ENCODE data around the gene RAI1.

Gene RAI1

GRCh38 chr17:17714879-17715278 is 33.6 kb downstream of the RAI1 start:
- Histone ChIP-seq H3K4me2 (ENCODE audit: low read length) (no peak overlapping the region), H3K27me3 (ENCODE audit: control insufficient read depth, insufficient read depth, low read length) (no peaks in the 10 kb centered on the region), H3K9ac (no peak overlapping the region), H3K4me3 (ENCODE audit: low read depth, low read length) (no peak overlapping the region), H3K9me3 (ENCODE audit: control insufficient read depth, low read length) (no peaks in the 10 kb centered on the region), H3K27ac (peak overlapping the region; percentile 75), H3K79me2 (peaks cover 87% of the 10 kb centered on the region), H3K4me1 (peaks cover 49% of the 10 kb centered on the region), H3K36me3 (ENCODE audit: control insufficient read depth, insufficient read depth, low read length) (no peaks in the 10 kb centered on the region), H2AFZ (no peak overlapping the region)
- TF ChIP-seq CTCF (IDR thresholded peaks at IDR 0.05) = no peak

- H3K27ac ChIP-seq = no peak overlapping the region
- no peak overlapping the region for H2AFZ ChIP-seq
- TF ChIP-seq CTCF (IDR thresholded peaks at IDR 0.05) = no peak
- no peaks in the 10 kb centered on the region for H3K9me3 ChIP-seq (ENCODE audit: control insufficient read depth, low read length)
- H3K4me1 ChIP-seq = peaks cover 39% of the 10 kb centered on the region
- no peak overlapping the region for H3K9ac ChIP-seq
- H3K4me2 ChIP-seq (ENCODE audit: low read length) = no peak overlapping the region
- H3K27me3 ChIP-seq (ENCODE audit: control insufficient read depth, insufficient read depth, low read length) = no peaks in the 10 kb centered on the region
- H3K36me3 ChIP-seq (ENCODE audit: control insufficient read depth, insufficient read depth, low read length) = no peaks in the 10 kb centered on the region
- peaks cover 89% of the 10 kb centered on the region for H3K79me2 ChIP-seq
- H3K4me3 ChIP-seq (ENCODE audit: low read depth, low read length) = no peak overlapping the region
These were observed 35.7 kb downstream of the RAI1 start for GRCh38 chr17:17716837-17717523.

- no peak for TF ChIP-seq CTCF (IDR thresholded peaks at IDR 0.05)
- Histone ChIP-seq H2AFZ (no peak overlapping the region), H3K4me1 (peaks cover 35% of the 10 kb centered on the region), H3K27ac (no peak overlapping the region), H3K4me2 (ENCODE audit: low read length) (no peak overlapping the region), H3K36me3 (ENCODE audit: control insufficient read depth, insufficient read depth, low read length) (no peaks in the 10 kb centered on the region), H3K9ac (no peak overlapping the region), H3K27me3 (ENCODE audit: control insufficient read depth, insufficient read depth, low read length) (no peaks in the 10 kb centered on the region), H3K4me3 (ENCODE audit: low read depth, low read length) (no peak overlapping the region), H3K9me3 (ENCODE audit: control insufficient read depth, low read length) (no peaks in the 10 kb centered on the region), H3K79me2 (peaks cover 91% of the 10 kb centered on the region)
These were observed 37.0 kb downstream of the RAI1 start for GRCh38 chr17:17718251-17718650.

GRCh38 chr17:17719199-17719940 is 38.1 kb downstream of the RAI1 start:
- peaks cover 28% of the 10 kb centered on the region for H3K4me1 ChIP-seq
- no peaks in the 10 kb centered on the region for H3K27me3 ChIP-seq (ENCODE audit: control insufficient read depth, insufficient read depth, low read length)
- H3K36me3 ChIP-seq (ENCODE audit: control insufficient read depth, insufficient read depth, low read length) = no peaks in the 10 kb centered on the region
- H3K4me2 ChIP-seq (ENCODE audit: low read length) = no peak overlapping the region
- TF ChIP-seq CTCF (IDR thresholded peaks at IDR 0.05) = no peak
- no peak overlapping the region for H3K4me3 ChIP-seq (ENCODE audit: low read depth, low read length)
- H3K27ac ChIP-seq = no peak overlapping the region
- no peak overlapping the region for H3K9ac ChIP-seq
- H3K9me3 ChIP-seq (ENCODE audit: control insufficient read depth, low read length) = no peaks in the 10 kb centered on the region
- H3K79me2 ChIP-seq = peaks cover 96% of the 10 kb centered on the region
- H2AFZ ChIP-seq = no peak overlapping the region
